Mucosa of rectum (tissue), 2 donors: ENCODE results near the gene RGN.
A peak's percentile ranks its signal among the peaks of the same experiment; 100 is the strongest.

Experiments used
- H3K27ac ChIP-seq, 2 donors: one replicate each; pipeline ENCODE4 v1.7.0; 2013; ENCODE audit warnings: inconsistent platforms in 2 of 2, low read depth in 2 of 2, low read length in 2 of 2
- H3K27me3 ChIP-seq, 2 donors: one replicate each; pipeline ENCODE4 v1.7.0; 2013; ENCODE audit warnings: low read length in 2 of 2; ENCODE audit not compliant: control insufficient read depth in 2 of 2, insufficient read depth in 2 of 2
- H3K36me3 ChIP-seq, 2 donors: one replicate each; pipeline ENCODE4 v1.7.0; 2013; ENCODE audit warnings: low read length in 2 of 2; ENCODE audit not compliant: control insufficient read depth in 2 of 2, insufficient read depth in 2 of 2
- H3K4me1 ChIP-seq, 2 donors: one replicate each; pipeline ENCODE4 v1.7.0; 2013; ENCODE audit warnings: low read length in 2 of 2, mild to moderate bottlenecking in 1 of 2; ENCODE audit not compliant: control insufficient read depth in 2 of 2, insufficient read depth in 2 of 2
- H3K4me3 ChIP-seq, 2 donors: one replicate each; pipeline ENCODE4 v1.7.0; 2013; ENCODE audit warnings: low read length in 2 of 2
- H3K9ac ChIP-seq, 2 donors: one replicate each; pipeline ENCODE4 v1.7.0; 2013; ENCODE audit warnings: low read length in 2 of 2, low read depth in 1 of 2, mild to moderate bottlenecking in 1 of 2
- H3K9me3 ChIP-seq, 2 donors: one replicate each; pipeline ENCODE4 v1.7.0; 2013; ENCODE audit warnings: low read length in 2 of 2; ENCODE audit not compliant: control insufficient read depth in 2 of 2
- donor health status: healthy.
- donor health status: Normal muscosa, but diverticular disease.

RGN gene

DNA sequence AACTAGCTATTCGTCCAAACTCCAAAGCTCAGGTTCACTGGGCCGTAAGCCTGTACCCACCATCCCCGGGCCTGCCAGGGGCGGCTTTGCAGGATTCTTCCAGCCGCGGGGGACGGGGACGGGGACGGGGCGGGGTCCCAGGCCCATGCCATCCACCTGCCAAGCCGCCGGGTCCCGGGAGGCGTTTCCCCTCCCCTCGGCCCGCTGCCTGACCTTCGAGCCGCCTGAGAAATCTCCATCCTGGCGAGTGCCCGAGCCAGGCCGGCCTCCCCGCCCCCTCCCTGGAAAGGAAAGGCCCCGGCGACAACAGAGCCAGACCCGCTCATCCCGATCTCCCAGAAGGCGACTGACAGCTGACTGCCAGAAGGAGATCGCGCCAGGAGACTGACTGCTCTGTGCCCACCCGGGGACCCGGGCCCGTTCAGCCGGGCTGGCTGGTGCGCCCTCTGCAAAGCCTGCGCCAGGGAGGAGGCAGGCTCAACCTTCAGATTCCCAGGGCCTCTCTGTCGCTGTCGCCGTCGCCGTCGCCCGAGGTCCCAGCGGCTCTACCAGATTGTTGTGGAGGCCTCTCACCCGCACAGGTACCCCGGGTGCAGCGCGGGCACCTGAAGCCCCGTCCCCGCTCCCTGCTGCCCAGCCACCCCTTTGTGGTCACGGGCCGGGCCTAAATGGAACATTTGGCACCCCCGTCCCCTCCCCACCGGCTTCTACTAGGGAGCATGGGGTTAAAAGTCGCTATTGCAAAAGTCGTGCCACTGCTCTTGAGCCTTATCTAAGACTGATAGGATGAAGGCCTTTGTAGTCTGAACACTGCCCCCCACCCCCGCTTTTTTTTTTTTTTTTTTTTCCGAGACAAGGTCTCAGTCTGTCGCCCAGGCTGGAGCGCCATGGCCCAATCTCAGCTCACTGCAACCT is at the start of gene RGN:
RGN (plus strand) TSS at position 315 of the 915 bp plus-strand sequence. CDS start 2,702 bp downstream, outside the sequence.
- Histone ChIP-seq H3K36me3 (no peaks in the 10 kb centered on the region), H3K4me1 (peaks cover 0 to 2% of the 10 kb centered on the region in 2 donors), H3K4me3 (peak within 1 kb of the TSS; percentile 23 to 26), H3K27me3 (no peaks in the 10 kb centered on the region), H3K27ac (no peak within 1 kb of the TSS), H3K9me3 (no peaks in the 10 kb centered on the region), H3K9ac (no peak within 1 kb of the TSS)

DNA sequence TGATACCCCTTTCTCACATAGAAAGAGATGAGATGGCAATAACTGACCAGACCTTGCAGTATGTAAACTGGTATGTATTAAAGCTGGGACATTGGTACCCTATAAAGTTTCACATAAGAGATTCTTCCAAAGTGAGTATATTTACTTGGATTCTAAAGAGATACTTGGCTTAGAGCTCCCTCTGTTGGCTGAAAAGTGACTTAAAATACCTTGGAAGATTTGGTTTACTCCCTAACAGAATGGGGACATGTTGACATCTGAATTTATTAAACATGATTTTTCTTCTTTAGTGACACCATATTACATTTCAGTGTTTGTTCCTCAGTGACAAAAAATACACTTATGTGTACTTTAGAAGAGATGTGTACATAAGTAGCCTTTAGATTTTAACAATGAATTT is 47.9 kb upstream of the RGN start:
- Histone ChIP-seq H3K36me3 (no peaks in the 10 kb centered on the region), H3K27ac (no peak overlapping the region), H3K4me3 (no peak overlapping the region), H3K9ac (no peak overlapping the region), H3K9me3 (no peaks in the 10 kb centered on the region), H3K27me3 (peaks cover 0 to 4% of the 10 kb centered on the region in 2 donors), H3K4me1 (no peaks in the 10 kb centered on the region)

DNA sequence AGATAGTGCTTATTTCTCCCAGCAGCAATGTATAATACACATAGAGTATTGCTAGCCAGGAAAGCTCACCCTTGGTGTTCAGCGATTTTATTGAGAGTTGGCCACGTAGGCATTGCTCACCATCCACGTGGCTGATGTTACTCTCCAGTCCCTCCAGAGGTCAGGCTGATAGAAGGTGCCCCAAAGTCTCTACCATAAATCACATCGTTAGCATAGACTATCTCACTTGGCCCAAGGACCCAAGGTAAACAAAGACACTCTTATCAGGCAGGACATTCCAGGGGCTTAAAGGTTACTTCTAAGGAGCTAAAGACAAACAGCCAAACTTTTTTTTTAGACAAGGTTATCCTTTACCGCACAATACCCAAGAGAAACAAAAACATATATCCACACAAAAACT is 30.3 kb upstream of the RGN start:
- no peak overlapping the region for H3K4me3 ChIP-seq
- H3K36me3 ChIP-seq = no peaks in the 10 kb centered on the region
- no peak overlapping the region for H3K27ac ChIP-seq
- no peaks in the 10 kb centered on the region for H3K27me3 ChIP-seq
- H3K4me1 ChIP-seq = no peaks in the 10 kb centered on the region
- H3K9ac ChIP-seq = no peak overlapping the region
- no peaks in the 10 kb centered on the region for H3K9me3 ChIP-seq

DNA sequence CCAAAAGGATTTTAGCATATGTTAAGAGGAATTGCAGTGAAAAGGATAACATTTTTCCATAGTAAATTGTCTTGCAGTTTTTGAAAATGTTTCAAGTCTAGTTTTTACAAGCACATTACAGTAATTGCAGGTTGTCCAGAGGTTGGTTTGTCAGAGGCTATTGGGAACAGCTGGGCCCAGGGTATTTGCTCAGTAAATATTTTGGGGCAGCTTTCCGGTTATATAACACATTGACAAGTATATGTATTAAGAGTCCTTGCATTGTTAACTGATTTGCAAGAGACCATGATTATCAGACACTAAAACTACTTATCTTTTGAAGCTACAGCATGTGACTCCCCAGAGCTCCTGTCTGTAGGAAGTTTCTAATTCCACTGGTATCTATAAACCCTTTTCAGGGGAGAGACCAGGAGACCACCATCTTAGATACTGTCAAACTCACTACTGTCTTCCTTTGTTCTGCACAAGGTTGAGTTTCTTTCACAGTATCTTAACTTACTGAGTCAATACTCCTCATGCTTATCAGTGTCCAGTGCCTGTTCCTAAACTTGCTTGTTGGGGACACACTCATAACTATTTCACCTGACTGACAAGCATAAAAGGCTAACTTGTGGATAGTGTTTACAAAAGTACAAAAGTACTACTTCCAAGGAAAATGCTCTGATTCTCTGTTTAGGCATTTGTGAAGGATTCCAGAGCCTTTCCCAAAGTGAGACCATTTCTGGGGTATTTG is 18.9 kb upstream of the RGN start:
- H3K27ac ChIP-seq = no peak overlapping the region
- H3K9ac ChIP-seq = no peak overlapping the region
- H3K27me3 ChIP-seq = peaks cover 0 to 11% of the 10 kb centered on the region in 2 donors
- H3K36me3 ChIP-seq = no peaks in the 10 kb centered on the region
- H3K9me3 ChIP-seq = no peaks in the 10 kb centered on the region
- H3K4me1 ChIP-seq = no peaks in the 10 kb centered on the region
- no peak overlapping the region for H3K4me3 ChIP-seq

DNA sequence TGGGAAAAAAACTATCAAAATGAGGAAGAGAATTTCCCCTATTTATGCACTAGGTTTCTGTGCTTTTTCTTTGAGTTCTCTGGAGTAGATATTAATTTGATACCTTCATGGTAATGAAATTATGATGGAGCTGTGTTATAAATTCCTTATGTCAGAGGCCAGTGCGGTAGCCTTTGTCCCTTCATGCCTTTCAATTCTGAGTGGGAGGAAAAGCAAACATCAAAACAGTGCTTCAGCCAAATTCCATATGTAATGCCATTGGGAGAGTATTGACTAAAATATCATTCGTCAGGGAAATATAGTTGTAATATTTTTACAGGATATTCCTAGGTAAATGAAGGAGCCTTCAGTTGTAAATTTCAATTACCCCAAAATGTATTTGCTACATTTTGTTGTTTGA is 17.5 kb upstream of the RGN start:
- Histone ChIP-seq H3K4me1 (no peaks in the 10 kb centered on the region), H3K27me3 (peaks cover 0 to 12% of the 10 kb centered on the region in 2 donors)

DNA sequence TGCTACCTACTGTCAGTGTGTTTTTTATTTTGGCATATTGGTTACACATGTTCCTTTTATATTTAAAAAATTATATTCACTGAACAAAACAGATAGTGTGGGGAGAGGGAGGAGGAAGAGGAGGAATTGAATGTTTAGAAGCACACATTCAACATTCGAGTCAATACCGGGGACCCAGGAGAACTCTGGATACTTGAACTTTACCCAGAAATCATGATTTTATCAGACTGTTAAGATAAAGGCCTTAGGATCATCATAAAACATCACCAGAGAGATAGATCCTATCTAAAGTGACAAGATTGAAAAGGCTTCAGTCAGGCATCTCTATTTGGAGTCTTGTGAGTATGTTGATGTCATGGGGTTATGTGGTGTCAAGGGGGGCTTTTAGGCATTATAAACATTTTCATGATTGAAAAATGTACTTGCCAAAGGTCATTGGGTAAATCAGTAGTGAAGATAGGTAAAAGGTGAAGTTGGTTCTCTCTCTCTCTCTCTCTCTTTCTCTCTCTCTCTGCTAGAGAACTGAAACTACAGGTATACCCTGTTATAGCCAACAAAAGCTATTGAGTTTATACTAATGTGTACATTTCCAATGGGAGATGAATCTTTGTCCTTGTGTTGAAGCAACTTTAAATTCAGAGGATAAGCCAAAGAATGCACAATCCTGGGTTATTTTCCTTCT is 16.9 kb upstream of the RGN start:
- Histone ChIP-seq H3K36me3 (no peaks in the 10 kb centered on the region), H3K4me1 (no peaks in the 10 kb centered on the region), H3K9me3 (no peaks in the 10 kb centered on the region), H3K27me3 (peaks cover 0 to 12% of the 10 kb centered on the region in 2 donors), H3K4me3 (no peak overlapping the region), H3K27ac (no peak overlapping the region), H3K9ac (no peak overlapping the region)

More for the DNA sequence above, 17.5 kb upstream of the RGN start:
- no peaks in the 10 kb centered on the region for H3K9me3 ChIP-seq
- H3K9ac ChIP-seq = no peak overlapping the region
- no peak overlapping the region for H3K27ac ChIP-seq
- no peak overlapping the region for H3K4me3 ChIP-seq
- no peaks in the 10 kb centered on the region for H3K36me3 ChIP-seq

DNA sequence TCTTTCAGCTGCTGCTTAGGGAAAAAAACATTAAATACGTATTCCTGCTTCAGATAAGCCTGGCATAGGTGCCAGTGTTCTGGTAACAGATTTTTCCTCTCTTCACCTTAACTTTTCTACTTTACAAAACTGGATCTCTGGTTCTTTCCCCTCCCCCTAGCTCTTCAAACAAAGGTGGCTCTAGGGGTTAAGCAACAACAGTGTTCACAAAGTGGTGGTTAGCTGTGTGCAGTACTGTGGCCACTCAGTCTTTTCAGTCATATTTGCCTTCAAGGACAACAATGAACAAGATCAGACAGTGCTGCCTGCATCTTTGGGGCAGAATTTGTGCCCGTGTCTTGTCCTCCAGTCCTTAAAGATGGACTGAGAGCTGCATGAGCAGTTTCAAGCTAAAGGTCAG is 15.1 kb upstream of the RGN start:
- Histone ChIP-seq H3K27me3 (peaks cover 0 to 7% of the 10 kb centered on the region in 2 donors), H3K4me3 (no peak overlapping the region), H3K9me3 (no peaks in the 10 kb centered on the region), H3K9ac (no peak overlapping the region), H3K36me3 (no peaks in the 10 kb centered on the region), H3K4me1 (no peaks in the 10 kb centered on the region), H3K27ac (no peak overlapping the region)

DNA sequence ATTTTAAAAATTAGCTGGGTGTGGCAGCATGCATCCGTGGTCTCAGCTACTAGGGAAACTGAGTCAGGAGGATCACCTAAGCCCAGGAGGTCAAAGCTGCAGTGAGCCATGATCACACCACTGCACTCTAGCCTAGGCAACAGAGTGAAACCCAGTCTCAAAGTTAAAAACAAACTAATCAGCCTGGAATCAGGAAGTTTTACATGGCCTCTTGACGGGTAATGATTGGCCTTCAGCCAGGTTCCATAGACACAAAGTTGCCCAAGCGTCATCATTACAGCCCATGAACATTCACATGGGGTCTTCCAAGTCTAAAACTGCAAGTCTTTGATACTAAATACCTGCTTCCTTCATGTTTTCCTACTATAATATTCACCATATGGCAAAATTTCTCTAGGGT is 10.0 kb upstream of the RGN start:
- Histone ChIP-seq H3K27ac (no peak overlapping the region), H3K9ac (no peak overlapping the region)

DNA sequence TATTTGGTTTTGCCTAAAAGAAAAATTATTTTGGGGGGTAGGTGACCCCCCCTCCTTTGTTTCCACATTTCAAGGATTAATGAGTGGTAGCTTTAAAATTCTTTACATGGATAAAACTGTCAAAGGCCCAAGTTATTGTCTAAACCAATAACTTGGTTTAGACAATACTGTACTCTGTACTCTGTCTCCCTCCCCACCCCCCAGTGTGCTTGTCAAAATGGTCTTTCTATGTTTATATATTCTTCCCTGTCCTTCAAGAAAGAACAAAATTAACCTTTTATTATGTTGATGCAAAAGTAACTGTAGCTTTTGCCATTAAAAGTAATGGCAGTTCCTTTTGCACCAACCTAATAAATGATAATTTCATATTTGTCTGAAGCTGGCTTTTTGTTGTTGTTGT is 9.5 kb upstream of the RGN start:
- H3K36me3 ChIP-seq = no peaks in the 10 kb centered on the region
- no peaks in the 10 kb centered on the region for H3K9me3 ChIP-seq
- no peaks in the 10 kb centered on the region for H3K4me1 ChIP-seq
- H3K27me3 ChIP-seq = peaks cover 0 to 3% of the 10 kb centered on the region in 2 donors
- H3K27ac ChIP-seq = no peak overlapping the region
- no peak overlapping the region for H3K9ac ChIP-seq
- H3K4me3 ChIP-seq = no peak overlapping the region

More for the DNA sequence above, 10.0 kb upstream of the RGN start:
- Histone ChIP-seq H3K9me3 (no peaks in the 10 kb centered on the region), H3K27me3 (peaks cover 0 to 4% of the 10 kb centered on the region in 2 donors), H3K4me1 (no peaks in the 10 kb centered on the region), H3K36me3 (no peaks in the 10 kb centered on the region), H3K4me3 (no peak overlapping the region)
